ENCODE measurements around the gene GOLIM4.
"Not testable (repeated sequence)": the region's sequence is repeated elsewhere in the genome, so short reads cannot be mapped to it uniquely, and the experiment has no call there.

DNA sequence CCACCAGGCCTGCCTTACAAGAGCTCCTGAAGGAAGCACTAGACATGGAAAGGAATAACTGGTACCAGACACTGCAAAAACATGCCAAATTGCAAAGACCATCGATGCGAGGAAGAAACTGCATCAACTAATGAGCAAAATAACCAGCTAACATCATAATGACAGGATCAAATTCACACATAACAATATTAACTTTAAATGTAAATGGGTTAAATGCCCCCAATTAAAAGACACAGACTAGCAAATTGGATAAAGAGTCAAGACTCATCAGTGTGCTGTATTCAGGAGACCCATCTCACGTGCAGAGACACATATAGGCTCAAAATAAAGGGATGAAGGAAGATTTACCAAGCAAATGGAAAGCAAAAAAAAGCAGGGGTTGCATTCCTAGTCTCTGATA is 34.5 kb upstream of the GOLIM4 start:
- TF ChIP-seq, protein P1, sequence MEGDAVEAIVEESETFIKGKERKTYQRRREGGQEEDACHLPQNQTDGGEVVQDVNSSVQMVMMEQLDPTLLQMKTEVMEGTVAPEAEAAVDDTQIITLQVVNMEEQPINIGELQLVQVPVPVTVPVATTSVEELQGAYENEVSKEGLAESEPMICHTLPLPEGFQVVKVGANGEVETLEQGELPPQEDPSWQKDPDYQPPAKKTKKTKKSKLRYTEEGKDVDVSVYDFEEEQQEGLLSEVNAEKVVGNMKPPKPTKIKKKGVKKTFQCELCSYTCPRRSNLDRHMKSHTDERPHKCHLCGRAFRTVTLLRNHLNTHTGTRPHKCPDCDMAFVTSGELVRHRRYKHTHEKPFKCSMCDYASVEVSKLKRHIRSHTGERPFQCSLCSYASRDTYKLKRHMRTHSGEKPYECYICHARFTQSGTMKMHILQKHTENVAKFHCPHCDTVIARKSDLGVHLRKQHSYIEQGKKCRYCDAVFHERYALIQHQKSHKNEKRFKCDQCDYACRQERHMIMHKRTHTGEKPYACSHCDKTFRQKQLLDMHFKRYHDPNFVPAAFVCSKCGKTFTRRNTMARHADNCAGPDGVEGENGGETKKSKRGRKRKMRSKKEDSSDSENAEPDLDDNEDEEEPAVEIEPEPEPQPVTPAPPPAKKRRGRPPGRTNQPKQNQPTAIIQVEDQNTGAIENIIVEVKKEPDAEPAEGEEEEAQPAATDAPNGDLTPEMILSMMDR (IDR thresholded peaks at IDR 0.05; ENCODE audit: poor library complexity) = not testable (repeated sequence)
- not testable (repeated sequence) for TF ChIP-seq EZH2phosphoT487 (IDR thresholded peaks at IDR 0.05; ENCODE audit: low read depth, severe bottlenecking, unreplicated experiment)
